Astrocyte of the hippocampus (primary cell): ENCODE results near the gene FBXW11.
"Not testable (repeated sequence)": the region's sequence is repeated elsewhere in the genome, so short reads cannot be mapped to it uniquely, and the experiment has no call there.

Experiments used
- DNase-seq: peaks from one replicate; pipeline ENCODE4 v3.0.0; 2011; ENCODE audit warnings: low read depth, low spot score

The FBXW11 gene

DNA sequence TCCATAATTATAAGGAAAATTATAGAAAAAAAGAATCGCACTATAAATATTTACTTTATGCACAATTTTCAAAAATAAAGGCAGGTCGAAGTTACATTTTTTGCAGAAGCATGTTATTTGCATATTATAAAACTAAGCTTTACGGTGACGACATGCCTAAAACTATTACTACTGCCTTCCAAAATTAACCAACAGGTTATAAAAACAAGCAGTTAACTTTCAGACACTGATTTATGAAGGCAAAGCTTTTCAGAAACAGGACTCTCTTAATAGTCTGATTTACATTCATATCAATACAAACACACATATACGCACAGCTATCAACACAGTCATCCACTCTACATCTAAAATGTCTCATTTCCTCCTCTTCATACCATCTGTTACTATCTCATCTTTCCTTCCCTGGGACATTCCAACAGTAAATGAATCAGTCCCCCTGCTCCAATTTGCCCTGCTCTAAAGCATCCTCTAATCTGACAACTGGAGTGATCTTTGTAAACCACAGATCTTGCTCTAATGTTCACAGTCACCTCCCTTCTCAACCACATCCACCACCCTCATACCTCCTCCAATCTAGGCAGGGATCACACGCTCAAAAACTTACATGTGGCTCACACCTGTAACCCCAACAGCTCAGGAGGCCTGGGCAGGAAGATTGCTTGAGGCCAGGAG lies 21.6 kb downstream of the FBXW11 start:
- DNase-seq: peak; percentile 60

DNA sequence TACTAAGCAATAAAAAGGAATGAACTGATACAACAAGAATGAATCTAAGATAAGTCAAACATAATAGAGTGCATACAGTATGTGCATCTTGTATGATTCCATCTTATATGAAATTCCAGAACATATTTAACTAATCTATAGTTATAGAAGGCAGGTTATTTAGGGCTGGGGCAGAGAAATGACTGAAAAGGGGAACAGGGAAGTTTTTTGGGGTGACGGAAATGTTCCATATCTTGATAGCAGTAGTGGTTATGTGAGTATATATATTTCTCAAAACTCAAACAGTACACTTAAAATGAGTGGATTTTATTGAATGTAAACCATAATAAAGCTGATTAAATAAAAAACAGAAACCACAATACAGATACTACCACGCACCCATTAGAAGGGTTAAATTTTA lies 24.6 kb downstream of the FBXW11 start:
- DNase-seq: no peak

DNA sequence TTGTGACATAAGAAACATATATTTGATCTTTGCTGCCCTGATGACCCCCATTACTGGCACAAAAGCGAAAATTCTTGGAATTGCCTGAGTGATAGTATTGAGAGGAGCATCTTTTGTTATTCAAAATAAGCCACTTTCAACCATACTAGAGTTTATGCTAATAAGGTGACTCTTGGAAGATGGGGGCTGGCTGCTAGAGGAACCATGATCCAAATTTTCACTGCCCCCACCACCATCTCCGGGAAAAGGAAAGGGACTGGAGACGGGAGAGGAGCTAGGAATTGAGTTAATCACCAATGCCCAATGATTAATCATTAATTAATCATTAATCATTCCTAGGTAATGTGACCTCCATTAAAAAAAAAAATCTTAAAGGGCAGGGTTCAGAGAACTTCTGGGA lies 25.6 kb downstream of the FBXW11 start:
- no peak for DNase-seq

DNA sequence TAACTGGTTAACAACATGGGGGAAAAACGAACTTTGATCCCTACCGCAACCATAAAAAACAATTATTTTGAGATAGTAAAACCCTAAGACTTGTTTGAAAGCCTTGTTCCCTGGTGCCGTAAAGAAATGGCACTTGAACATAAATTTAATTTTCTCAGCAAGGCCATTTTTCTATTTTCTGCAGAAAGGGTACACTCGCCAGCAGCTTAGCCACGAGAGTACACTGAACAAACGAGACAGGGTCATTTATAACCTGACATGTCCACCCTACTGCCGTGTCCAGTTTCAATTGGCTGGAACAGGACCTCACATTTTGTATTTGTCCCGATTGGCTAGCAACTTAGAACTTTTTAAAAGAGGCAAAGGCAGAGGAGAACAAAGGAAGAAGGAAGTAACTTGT lies 26.8 kb downstream of the FBXW11 start:
- DNase-seq: no peak

DNA sequence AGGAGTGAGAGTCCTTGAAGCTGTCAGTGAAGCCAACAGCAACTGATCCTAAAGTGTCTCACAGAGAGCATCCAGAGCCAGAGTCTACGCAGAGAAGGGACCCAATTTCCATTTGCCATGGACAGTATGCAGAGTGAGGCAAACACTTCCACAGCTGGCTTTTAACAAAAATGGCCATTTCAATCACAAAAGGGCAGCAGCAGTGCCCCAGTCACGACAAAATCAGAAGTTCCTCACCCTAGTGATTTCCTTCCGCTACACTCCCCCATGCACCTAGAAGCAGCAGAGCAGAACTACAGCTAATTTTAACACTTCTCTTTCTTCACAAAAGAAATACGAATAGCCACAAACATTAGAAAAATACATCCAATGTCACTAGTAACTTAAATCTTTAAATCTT lies 27.9 kb downstream of the FBXW11 start:
- DNase-seq: no peak

DNA sequence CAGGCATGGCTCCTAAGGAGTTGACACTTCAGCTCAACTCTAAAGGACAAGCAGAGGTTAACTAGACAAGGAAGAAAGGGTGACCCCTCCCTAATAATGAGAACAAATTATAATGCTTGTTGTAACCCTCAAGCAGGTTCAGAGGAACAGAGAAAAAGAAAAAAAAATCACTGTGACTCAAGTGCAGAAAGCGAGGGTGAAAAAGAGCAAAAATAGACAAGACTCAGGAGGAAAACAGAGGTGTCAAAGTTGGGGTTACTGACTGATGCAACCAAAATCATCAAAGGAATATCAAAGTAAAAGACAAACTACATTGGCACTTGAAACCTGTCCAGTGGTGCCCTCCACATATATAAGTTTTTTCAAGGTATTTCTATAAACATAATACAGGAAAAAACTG lies 28.4 kb downstream of the FBXW11 start:
- DNase-seq: no peak

DNA sequence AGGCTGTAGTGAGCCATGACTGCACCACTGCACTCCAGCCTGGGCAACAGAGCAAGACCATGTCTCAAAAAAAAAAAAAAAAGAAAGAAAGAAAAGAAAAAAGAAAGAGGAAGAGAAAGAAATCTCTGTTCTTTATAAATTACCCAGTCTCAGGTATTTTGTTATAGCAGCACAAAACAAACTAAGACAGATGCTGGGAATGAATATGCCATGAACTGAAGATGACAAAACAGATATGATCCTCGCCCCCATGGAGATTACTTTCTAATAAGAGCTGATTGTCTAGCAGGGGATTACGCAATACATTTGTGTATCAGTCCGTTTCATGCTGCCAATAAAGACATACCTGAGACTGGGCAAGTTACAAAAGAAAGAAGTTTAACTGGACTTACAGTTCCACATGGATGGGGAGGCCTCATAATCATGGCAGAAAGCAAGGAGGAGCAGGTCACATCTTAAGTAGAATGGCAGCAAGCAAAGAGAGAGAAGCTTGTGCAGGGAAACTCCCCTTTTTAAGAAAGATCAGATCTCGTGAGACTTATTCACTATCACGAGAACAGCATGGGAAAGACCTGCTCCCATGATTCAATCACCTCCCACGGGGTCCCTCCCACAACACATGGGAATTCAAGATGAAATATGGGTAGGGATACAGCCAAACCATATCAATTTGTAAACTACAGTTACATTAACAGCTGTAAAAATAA lies 29.0 kb downstream of the FBXW11 start:
- DNase-seq: not testable (repeated sequence)

DNA sequence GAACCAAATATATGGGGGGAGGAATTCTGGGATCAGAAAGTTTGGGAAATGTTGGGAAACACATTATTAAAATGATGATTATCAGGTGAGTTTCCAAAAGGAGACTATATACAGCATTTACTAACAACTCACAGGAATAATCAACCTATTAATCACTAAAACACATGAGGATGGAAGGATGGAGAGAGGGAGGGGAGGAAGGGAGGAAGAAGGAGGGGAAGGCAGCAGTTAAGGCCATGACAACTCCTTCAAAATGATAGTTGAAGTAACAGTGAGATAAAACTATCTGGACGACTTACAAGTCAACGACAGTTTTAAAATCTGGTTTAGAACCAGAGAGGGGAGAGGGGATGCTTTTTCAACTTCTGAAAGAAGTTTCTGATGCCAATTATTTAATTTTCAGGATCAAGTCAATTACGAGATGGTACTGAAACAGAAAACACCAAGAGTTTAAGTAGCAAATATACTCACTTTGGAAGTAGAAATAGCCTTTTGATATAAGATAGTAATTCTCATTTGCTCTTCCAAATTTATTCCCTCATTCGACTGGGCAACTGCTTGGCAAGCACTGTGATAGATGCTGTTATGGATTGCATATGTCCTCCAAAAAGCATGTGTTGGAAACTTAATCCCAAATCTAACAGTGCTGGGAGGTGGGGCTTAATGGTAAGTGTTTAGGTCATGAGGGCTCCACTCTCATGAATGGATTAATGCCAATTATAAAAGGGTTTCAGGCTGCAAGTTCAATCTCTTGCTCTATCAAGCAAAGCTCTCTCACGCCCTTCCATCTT lies 30.4 kb downstream of the FBXW11 start:
- DNase-seq: no peak

DNA sequence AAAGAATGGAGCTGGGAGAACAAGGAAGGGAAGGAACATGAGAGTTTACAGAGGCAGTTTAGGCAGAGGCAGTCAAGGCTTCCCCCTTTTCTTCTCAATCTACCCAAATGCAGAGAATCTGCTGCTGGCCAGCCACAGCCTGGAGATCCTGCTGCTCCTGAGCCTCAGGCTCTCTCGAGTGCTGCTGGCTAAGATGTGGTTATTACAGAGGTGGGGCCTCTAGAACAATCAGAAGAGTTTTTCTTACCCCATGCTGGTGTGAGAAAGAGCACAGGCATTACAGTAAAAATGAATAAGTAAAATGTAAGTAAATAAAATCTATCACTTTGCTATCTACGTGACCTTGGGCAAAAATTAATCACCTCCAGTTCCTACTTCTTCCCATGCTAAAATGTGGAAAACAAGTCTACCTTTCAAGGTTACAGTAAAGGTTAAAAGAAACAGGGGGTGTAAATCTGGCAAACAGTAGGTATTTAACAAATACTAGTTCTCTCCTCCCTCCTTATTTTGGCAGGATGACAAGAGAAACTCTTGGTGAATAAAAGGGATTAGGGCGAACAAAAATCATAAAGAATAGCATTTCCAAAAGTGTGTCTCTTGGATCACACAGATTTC lies 31.1 kb downstream of the FBXW11 start:
- DNase-seq: peak; percentile 85

DNA sequence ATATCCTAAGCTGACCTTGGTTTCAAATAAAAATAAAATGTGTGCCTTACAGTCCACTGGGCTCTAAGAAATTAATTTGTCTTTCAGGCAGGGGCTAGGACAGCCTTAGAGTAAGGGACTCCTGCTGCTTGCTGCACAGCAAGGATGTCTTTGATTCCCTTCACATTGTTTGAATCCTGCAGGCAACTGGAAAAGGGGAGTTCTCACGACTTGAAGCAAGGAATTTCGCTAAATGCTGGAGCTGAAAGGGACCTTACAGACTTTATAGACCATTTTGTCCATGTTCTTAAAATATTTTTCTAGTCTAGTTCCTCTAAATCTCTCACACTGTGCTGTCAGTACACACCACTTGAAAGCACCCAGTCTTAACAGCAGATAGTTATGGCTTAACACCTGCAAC lies 35.6 kb downstream of the FBXW11 start:
- DNase-seq: no peak

DNA sequence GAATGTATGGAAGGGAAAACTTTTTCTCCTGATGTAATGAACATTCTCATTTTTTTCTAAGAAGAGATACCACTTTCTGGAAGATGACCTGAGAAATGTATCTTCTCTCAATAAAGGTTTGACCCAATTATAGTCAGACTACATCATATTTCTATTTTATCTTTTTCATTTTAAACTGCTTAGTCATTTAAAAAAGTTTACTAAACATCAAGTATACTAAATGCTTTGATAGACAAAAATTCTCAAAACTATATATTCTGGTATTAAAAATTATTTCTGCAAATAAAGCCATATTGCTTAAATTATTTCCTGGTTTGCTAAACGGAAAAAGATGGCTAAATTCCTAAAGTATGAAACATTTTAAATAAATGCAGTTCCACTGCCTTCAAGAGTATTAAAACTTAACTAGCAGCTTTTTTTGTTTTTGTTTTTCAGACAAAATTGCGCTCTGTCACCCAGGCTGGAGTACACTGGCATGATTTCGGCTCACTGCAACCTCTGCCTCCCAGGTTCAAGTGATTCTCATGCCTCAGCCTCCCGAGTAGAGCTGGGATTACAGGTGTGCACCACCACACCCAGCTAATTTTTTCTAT lies 37.1 kb downstream of the FBXW11 start:
- no peak for DNase-seq

DNA sequence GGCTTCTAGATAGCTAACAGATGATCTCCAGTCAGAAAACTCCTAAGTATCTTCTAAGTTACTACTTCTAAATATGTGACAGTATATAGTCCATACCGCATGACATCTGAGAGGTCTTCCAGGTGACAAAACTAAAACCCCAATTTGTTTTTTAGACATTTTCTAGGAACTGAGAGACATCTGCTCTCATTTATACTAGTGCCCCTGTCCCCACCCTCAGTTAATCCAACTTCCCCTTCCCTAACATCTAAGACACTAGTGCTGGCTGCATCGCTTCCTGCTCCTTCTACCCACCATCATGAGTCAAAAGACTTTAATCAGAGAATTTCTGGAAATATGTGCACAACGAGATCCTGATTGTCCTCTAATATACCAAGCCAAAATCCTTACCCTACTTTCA lies 37.9 kb downstream of the FBXW11 start:
- DNase-seq: no peak

DNA sequence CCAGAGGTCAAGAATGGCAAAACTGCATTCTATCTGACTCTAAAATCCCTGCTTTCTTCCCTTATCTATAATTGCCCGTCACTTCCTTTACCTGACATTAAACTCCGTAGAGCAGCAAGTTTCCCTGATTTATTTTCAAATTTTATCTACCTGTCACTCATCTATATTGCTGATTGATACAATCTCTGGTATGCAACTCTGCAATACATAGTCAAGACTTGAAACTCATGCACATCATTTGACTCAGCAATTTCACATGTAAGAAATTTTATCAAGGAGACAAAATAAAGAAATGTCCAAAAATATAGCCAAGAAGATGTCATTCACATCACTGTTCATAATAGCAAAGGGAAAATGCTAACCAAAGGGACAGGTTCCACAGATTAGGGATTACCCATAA lies 39.5 kb downstream of the FBXW11 start:
- no peak for DNase-seq

DNA sequence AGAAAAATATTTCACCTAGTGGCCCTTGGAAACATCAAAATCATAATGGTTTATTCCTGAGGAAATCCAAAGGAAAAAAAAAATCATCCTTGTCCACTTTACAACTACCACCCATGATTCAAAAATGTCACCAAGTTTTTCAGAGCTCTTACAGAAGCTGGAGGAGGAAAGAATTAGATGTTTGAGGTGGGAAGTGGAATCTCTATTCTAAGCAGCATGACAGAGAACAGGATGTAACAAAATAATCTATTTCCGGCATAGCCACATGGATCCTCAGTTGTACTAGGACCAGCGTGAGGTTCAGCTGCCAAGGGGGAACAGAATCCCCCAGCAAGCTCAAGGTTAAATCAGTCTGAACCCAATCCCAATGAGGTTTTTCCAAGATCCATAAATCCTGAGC lies 40.2 kb downstream of the FBXW11 start:
- DNase-seq: no peak

DNA sequence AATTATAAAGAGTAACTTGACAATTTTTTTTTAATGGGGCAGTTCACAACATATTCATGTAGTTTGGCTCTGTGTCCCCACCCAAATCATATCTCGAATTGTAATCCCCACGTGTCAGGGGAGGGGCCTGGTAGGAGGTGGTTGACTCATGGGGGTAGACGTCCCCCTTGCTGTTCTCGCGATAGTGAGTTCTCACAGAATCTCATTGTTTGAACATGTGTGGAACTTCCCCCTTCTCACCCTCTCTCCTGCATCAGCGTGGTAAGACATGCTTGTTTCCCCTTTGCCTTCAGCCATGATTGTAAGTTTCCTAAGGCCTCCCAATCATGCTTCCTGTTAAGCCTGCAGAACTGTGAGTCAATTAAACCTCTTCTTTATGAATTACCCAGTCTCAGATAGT lies 40.7 kb downstream of the FBXW11 start:
- no peak for DNase-seq

DNA sequence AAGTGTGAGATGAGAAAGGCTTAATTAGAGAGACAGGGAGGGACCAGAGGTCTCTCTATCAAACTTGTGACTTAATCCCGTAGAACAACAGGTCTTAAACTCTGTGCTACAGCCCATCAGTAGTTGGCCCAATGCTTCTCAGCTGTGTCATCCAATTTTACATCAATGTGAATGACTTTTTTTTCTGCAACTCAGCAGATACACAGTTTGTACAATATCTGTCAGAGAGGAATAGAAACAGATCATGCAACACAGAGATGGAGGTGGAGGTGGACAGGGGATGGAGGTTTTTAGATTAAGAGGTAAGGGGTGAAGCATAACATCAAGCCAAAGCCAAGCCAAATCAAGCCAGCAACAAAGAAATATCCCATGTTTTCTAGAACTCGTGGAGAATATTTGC lies 43.0 kb downstream of the FBXW11 start:
- DNase-seq: no peak

DNA sequence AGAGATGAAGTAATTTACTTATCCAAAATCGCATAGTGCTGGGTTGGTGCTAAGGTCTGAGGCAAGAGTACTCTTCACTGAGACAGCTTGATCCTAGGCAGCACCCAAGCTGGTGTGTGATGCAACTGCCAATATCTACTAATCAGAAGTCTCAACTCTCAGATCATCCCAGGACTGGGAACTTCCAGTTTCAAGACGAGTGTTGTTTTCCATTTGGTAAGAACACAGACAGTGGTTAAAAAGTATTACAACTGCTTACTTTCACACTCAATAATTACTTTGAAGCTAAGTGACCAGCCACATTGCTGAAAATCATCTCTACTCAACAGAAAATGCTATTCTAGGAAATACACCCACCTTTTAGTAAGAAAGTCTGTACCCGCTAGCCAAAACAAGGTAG lies 45.3 kb downstream of the FBXW11 start:
- DNase-seq: no peak

DNA sequence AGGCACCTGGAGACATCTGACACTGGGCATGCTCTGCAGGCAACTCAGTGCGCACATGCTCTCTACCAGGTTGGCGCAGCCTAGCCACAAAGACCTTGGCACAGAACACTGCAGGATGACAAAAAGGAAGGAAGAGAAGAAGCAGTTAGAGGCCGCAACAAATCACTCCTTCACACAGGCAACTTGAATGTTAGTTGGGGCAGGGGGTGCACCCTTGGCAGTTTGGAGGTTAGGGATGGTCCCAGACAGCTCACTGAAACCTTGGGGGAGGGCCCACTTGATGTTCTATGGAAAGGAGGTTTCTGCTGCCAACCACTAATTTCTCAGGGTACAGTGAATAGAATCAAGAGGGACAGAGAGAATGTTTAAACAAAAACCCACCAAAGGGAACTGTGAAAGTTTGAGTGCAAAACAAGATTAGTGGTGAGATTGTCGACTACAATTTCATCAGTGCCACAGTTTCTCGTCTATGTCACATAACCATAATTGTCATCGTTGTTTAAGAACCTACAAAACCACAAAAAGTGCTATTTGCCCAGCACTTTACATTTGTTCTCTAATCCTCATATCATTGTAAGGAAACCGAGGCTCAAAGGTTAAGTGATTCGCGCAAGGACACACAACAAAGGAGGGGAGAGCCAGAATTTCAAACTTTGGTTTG lies 48.7 kb downstream of the FBXW11 start:
- DNase-seq: peak; percentile 10

DNA sequence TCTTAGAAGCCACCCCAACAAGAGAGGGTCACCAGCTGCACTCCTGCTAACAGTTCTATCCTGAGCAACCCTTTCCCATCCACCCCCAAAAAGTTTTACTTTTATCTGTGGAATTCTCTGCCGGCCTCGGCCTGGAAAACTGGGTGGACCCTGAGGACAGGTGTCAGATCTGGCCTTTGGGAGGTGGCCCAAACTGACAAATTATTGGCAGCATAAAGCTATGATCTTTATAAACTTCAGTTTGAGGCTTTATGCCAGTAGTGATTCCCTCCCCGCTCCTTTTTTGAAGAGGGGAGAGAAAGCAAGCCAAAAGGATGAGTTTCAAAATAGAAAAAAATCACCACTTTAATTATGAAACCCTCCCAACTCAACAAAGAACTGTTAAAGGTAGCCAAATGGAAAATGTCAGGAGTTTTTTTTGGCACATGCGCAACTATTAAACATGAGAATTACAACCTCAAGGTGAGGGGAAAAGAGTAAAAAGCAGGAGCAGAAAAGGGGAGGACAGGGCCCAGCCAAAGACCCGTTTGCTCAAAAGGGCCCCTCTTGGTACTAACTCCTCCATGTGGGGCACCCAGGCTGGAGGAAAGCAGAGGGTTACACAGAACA lies 49.4 kb downstream of the FBXW11 start:
- peak; percentile 18 for DNase-seq

DNA sequence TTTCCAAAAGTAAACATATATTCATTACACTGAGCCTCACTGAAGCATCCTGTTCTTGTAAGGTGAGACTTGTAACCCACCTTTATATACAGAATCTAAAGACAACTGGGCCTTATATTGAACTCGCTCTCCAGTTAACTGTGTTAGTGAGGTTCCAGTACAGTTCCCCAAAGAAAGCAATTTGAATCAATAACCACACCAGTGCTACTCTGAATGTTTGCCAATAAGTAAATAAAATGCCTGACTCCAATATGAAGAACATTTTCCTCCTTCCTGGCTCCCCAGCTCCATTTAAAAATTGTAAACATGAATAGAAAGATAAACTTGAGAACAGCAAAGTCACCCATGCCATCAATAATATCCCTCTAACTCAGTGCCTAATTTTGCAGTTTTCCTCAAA lies 50.1 kb downstream of the FBXW11 start:
- no peak for DNase-seq

DNA sequence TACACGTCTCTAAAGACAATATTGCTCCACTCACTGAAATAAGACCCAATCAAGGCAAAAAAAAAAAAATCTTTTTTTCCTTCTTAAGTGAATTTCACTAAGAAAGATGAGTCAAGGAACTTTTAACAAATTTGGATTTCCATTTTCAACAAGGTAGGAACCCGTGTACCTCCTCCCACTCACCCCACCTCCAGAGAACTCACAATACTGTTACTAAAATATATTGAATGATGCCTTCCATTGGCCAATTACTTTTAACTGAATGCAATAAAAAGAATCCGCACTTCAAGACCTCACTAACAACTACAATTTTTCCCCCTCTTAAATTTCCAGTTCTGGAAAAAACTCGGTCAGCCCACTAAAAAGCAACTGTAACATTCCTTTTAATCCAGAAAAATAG lies 50.7 kb downstream of the FBXW11 start:
- no peak for DNase-seq
